GM19035 (cell line): ENCODE results near the gene MTRFR.

Experiments
- ATAC-seq: cut with Tn5 transposase; IDR thresholded peaks from one replicate; pipeline ENCODE4 v1.9.1; 2021; ENCODE audit not compliant: unreplicated experiment

MTRFR gene

DNA sequence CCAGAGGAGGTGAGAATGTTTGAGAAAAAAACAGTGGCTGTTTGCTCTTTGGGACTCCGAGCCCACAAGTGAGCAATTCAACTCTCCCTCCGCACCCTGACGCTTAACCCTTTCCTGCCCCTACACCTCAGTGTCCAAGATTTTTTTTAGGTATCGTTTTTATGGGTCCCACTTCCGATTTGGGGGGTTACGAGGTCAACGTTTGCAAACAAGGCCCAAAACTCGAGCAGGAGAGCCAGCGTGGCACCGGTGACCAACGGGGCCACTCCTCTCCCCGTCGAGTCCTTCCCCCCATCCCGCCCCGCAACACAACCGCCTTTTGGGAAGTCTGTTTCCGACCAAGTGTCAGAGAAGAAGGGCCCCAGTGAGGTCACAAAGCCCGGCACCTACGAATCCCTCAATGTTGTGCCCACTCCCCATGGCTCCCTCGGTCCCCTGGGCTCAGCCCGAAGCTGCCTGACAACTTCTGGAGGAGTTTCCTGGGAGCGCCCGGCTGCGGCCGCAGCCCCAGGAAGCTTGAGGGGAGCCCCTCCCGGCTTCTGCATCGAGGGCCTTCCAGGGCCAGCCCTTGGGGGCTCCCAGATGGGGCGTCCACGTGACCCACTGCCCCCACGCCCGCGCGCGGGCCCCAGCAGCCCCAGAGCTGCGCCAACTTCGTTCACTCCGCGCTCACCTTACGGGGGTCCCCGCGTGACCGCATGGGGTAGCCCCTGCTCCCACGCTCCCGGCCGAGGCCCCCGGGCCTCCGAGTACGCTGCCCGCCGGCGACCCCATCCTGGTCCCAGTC, 37.2 kb downstream of the MTRFR start:
- peak; percentile 13 for ATAC-seq

DNA sequence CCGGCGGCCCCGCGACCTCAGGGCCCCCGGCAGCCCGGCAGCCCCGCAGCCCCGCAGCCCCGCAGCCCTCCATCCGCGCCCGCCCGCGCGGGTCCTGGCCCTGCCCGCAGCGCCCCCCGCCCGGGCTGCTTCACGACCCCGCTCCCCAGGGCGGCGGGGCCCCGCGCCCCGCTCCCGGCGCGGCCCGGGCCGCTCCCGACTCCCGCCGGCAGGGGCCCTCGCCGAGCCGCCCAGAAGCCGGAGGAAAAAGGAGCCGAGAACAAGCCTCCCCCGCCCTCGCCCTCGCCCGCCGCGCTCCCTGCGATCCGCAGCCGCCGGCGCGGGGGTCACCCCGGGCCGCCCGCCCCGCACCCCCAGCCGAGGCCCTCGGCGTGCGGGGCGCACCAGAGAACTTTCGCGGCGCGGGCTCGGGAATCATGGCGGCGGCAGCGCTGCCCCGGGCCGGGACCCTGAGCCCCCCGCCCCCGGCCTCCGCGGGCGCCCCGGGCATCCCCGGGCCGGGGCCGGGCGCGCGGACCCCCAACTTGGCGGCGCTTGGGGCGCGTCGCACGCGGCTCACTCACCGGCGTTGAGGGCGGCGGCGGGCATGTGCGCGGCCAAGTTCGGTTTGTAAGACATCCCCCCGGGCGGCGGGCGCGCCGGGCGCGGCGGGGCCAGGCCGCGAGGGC, 37.9 kb downstream of the MTRFR start:
- ATAC-seq: peak; percentile 67

DNA sequence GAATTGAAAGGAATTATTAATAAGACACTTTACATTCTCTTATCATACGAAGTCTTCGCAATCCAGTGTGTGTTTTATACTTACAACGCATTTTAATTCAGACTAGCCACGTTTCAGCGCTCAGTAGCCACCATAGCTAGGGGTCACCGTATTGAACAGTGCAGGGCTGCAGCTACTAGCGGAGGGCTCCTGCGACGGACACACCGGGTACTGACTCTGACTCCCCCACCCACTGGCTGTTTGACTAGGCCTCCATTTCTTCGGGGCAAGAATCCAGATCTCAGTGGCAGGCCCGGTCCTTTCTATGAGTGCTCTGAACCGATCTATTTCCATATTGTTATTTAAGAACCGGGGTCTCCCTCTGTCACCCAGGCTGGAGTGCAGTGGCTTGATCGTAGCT, 39.9 kb downstream of the MTRFR start:
- no peak for ATAC-seq

DNA sequence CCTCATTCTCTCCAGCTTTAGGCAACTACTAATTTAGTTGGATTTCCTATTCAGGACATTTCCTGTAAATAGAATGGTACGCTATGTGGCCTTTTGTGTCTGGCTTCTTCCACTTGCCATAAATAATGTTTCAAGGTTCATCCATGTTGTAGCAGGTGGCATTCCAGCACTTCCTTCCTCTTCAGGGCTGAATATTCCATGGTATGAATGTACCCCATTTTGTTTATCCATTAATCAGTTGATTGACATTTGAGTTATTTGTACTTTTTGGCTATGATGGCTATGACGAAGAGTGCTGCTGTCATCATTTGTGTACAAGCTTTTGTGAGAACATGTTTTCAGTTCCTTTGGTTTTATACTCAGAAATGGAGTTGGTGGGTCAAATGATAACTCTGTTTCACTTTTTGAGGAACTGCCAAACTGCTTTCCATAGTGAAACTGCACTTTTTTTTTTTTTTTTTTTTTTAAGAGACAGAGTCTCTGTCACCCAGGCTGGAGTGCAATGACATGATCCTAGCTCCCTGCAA, 44.9 kb downstream of the MTRFR start:
- peak; percentile 90 for ATAC-seq

DNA sequence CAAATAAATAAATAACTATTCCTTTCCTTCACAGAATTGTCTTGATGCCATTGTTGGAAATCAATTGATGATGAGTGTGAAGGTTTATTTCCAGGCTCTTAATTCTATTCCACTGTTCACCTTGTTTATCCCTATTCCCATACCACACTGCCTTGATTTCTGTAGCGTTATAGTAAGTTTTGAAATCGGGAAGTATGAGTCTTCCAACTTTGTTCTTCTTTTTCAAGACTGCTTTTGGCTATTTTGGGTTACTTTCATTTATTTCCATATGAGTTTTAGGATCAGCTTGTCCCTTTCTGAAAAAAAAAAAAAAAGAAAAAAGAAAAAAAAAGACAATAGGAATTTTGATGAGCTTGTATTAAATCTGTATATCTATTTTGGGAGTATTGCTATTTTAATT, 47.7 kb downstream of the MTRFR start:
- ATAC-seq: no peak

DNA sequence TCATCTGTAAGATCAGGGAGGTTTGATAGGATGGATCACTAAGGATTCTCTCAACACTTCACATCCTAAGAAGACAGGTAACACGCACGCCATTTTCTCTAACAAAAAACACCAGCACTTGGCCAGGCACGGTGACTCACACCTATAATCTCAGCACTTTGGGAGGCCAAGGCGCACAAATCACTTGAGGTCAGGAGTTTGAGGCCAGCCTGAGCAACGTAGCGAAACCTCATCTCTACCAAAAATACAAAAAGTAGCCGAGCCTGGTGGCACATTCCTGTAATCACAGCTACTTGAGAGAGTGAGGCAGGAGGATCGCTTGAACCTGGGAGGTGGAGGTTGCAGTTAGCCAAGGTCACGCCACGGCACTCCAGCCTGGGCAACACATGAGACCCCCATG, 48.9 kb downstream of the MTRFR start:
- no peak for ATAC-seq

DNA sequence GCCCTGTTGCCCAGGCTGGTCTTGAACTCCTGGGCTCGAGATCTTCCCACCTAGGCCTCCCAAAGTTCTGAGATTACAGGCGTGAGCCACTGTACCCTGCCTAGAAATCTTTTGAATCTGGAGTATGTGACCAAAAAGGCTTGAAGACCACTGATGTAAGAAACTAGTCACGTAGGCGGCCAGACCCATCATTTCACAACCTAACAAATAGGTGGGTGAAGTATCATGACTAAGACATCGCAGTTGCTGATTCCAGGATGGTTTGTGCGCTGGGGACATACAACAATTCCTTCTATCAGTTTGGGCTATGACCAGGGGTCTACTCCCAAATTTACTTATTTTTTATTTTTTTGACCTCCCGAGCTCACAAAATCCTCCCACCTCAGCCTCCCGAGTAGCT, 50.2 kb downstream of the MTRFR start:
- ATAC-seq: no peak

DNA sequence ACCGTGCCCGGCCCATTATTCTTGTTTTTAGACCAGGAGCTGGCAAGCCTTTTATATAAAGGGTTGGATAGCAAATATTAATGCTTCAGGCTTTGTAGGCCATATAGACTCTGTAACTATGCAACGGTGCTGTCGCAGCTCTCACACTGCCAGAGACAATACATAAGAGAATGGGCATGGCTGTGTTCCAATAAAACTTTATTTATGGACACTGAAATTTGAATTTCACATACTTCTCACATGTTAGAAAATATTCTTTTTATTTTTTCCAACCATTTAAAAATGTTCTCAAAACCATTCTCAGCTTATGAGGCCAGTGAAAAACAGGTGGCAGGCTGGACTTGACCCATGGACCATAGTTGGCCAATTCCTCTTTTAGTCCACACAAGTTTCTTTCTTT, 51.4 kb downstream of the MTRFR start:
- ATAC-seq: no peak

DNA sequence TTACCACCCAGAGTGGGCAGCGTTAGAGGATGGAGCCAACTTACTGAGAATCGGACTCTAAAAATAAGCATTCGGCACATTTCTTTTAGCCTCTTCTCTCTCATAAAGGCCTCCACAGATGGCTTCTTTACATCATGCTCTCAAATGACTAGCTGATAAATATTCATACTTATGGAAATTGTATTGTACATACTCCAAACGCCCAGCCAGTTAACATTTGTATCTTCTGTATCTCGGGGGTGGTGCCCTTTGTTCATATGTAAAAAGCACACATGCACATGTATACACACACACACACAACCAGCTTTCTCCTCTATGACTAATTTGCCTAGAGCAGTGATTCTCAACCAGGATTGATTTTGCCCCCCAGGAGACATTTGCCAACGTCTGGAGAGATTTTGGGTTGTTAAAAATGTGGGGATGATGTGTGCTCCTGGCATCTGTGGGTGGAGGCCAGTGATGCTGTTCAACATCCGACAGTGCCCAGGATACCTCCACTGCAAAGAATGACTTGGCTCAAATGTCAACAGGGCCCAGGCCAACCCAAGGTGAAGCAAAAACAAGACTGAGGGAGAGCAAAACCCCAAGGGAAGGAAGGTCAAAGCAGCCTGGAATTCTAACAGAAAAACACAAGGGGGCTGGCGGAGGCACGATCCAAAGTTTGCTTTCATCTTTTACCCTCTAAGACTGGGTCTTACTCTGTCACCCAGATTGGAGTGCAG, 53.6 kb downstream of the MTRFR start:
- ATAC-seq: no peak

DNA sequence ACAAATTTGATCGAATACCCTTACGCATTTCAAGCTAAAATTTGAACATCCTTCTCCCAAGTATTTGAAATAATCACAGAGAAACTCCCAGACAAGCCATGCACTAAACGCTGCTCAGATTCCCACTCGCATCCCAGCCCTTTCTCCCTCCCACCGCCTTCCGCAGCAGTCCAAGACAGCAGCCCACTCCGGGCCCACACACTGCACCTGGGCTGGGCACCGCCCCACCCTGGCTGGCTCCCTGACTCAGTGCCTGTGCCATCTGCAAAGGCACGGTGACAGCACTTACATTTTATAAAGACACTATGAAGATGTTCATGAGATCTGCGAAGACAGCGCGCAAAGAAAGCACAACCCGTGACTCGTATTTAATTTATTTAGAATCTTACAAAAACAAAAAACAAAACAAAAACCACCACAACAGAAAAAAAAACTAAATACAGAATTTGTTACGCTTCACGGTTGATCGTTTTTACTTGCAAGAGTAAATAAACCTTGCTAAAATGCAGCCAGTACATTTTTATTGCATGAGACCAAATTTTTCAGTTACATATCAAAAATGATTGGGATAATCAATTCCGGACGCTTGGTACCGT, 55.6 kb downstream of the MTRFR start:
- no peak for ATAC-seq

DNA sequence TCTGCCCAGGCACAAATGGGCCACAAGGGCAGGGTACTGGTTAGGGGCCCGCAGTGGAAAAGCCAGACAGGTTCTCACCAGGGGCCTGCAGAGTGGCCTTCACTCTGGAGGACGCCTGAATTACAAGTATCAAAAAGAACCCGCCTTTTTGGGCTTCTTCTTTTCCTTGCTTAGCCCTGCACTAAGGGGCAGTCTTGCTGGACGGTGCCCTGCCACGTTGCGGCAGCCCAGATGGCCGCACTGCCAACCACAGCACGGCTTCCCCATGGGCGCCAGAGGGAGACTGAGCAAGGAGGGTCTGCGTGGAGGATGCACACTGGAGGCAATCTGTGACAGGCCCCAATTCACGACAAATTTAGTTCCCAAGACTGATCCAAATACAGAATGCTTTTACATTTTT, 56.7 kb downstream of the MTRFR start:
- ATAC-seq: no peak

DNA sequence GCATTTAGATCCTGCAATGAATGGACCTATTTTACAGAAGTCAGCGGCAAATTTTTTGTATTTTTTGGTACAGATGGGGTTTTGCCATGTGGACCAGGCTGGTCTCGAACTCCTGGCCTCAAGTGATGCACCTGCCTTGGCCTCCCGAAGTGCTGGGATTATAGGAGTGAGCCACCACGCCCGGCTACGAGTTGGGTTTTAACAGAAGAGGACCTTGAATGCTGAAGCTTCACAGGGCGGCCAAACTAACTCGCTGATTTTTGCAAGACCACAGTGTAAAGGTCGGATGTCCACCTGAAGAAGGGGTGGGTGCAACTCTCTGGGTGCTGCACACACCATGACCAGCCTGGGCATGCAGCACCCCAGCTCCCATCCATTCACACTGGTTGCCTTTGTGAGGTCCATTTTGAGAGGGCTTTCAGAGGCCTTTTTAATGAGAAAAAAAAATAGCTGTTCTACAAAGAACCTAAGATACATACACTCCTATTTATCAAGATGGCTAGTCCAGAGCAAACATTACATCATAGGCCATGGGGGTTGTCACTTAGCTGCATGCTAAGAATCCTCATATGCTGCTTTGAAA, 60.0 kb downstream of the MTRFR start:
- no peak for ATAC-seq

DNA sequence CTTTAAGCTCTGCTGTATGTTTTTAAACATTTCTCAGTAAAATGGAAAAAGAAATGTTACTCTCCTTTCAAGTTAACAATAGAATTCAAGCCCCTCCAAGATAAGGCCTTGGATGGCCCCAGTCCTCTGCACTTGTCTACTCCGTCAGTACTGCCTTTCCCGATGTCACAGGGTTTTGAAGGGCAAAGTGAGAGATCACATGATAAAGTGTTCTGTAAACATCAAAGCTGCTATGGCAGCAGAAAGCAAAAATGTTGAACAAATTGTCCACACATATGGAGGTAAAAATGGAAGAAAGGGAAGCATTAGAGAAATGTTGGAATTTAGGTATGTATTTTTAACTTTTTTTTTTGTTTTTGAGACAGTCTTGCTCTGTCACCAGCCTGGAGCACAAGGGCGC, 71.9 kb downstream of the MTRFR start:
- ATAC-seq: no peak

DNA sequence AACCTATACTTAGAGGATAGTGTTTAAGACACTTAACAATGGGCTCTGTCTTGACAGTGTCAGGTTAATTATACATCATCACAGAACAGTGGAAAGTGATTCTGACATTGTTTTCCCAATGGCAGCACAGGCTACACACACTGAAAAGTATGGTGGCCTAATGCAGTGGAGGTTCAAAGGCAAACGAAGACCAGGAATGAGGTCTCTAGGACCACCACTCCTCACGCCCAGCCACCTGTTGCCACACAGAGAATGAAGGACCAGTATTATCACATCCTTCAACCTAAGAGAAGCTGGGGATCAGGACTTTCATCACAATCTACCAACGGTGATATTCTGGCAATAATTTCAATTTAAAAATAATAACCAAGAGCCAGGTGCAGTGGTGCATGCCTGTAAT, 73.0 kb downstream of the MTRFR start:
- ATAC-seq: no peak
